KMS-11 (cell line): ENCODE data around the gene ANO10.

Source experiments
- H2AFZ ChIP-seq: fragments of 200-600 bp; sonication (generic); 2 replicates; pipeline ENCODE4 v1.6.1; 2016; ENCODE audit warnings: antibody characterized with exemption, mixed run types, low read depth
- H3K27ac ChIP-seq: fragments of 200-600 bp; sonication (generic); 2 replicates; pipeline ENCODE4 v1.6.1; 2016; ENCODE audit warnings: mild to moderate bottlenecking, mixed run types
- H3K27me3 ChIP-seq: fragments of 200-600 bp; sonication (generic); 2 replicates; pipeline ENCODE4 v1.6.1; 2017; ENCODE audit warnings: mild to moderate bottlenecking, low read depth, mixed run types, moderate library complexity; ENCODE audit not compliant: insufficient read depth
- H3K36me3 ChIP-seq: fragments of 200-600 bp; sonication (generic); 2 replicates; pipeline ENCODE4 v1.6.1; 2017; ENCODE audit warnings: mild to moderate bottlenecking, mixed run types; ENCODE audit not compliant: insufficient read depth
- H3K4me1 ChIP-seq: fragments of 200-600 bp; sonication (generic); 2 replicates; pipeline ENCODE4 v1.6.1; 2016; ENCODE audit warnings: mild to moderate bottlenecking, low read depth, mixed run types; ENCODE audit not compliant: poor library complexity, severe bottlenecking
- H3K4me2 ChIP-seq: fragments of 200-600 bp; sonication (generic); 2 replicates; pipeline ENCODE4 v1.7.0; 2016; ENCODE audit warnings: mild to moderate bottlenecking, mixed run types
- H3K4me3 ChIP-seq: fragments of 200-600 bp; sonication (generic); IDR thresholded peaks from 2 replicates; pipeline ENCODE4 v1.6.1; 2017; ENCODE audit warnings: low read depth, low read length, mixed read lengths; ENCODE audit not compliant: insufficient read depth
- H3K79me2 ChIP-seq: fragments of 200-600 bp; sonication (generic); 2 replicates; pipeline ENCODE4 v1.6.1; 2016; ENCODE audit warnings: low read depth, mixed run types; ENCODE audit not compliant: insufficient read depth
- H3K9ac ChIP-seq: fragments of 200-600 bp; sonication (generic); 2 replicates; pipeline ENCODE4 v1.6.1; 2016; ENCODE audit warnings: mild to moderate bottlenecking, mixed run types
- H4K20me1 ChIP-seq: fragments of 200-600 bp; sonication (generic); 2 replicates; pipeline ENCODE4 v1.6.1; 2016; ENCODE audit warnings: mild to moderate bottlenecking, mixed run types; ENCODE audit not compliant: insufficient read depth
- TF ChIP-seq, protein P1 (sequence below): fragments of 200-600 bp; sonication (generic); conservative IDR thresholded peaks from 2 replicates; pipeline ENCODE4 v1.6.1; 2017; ENCODE audit warnings: low read depth, mild to moderate bottlenecking, antibody characterized with exemption, low read length, moderate library complexity, mixed read lengths

ANO10 gene

DNA sequence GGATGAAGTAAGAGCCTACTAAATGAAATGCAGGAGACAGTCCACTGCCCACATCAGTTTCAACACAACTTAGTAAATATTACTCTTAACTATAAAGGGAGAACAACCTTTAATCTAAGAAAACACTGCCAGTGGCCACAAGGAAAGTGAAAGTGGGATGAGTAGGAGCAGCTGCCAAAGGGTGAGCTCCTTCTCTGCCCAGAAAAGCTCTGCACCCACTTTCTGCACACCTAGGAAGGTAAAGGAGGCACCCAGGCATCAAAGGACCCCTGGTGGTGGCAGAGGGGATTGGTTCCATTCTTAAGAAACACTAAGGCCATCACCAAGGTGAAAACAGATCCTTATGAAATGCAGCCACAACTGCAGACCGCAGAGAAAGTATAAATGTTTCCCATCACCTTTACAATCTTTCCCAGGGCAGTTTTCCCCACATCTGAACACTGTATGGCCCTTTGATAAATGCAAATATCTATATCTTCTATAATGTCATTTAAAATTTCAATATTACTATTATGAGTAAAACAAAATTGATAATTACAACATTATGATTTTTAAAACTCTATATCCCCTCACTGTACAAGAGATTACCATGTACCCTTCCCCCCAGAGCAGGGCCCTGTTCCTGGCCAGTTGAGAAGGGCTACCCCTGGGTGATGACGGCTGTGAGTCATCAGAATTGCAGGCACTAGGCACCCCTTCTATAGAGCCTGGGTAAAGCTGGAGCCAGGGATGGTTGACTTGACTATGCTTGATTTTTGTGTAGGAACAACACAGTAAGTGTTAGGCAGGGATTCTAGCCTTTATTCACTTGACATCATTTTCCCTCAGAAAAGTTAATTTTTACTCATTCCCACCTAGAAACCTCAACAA, 243.5 kb downstream of the ANO10 start:
- Histone ChIP-seq H3K4me2 (no peak overlapping the region), H3K4me3 (no peak overlapping the region), H3K79me2 (no peaks in the 10 kb centered on the region), H4K20me1 (no peaks in the 10 kb centered on the region), H3K27ac (no peak overlapping the region), H3K36me3 (no peaks in the 10 kb centered on the region), H3K4me1 (no peaks in the 10 kb centered on the region), H3K9ac (no peak overlapping the region), H3K27me3 (no peaks in the 10 kb centered on the region), H2AFZ (no peak overlapping the region)
- TF ChIP-seq, protein P1, sequence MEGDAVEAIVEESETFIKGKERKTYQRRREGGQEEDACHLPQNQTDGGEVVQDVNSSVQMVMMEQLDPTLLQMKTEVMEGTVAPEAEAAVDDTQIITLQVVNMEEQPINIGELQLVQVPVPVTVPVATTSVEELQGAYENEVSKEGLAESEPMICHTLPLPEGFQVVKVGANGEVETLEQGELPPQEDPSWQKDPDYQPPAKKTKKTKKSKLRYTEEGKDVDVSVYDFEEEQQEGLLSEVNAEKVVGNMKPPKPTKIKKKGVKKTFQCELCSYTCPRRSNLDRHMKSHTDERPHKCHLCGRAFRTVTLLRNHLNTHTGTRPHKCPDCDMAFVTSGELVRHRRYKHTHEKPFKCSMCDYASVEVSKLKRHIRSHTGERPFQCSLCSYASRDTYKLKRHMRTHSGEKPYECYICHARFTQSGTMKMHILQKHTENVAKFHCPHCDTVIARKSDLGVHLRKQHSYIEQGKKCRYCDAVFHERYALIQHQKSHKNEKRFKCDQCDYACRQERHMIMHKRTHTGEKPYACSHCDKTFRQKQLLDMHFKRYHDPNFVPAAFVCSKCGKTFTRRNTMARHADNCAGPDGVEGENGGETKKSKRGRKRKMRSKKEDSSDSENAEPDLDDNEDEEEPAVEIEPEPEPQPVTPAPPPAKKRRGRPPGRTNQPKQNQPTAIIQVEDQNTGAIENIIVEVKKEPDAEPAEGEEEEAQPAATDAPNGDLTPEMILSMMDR, result peak; percentile 61

DNA sequence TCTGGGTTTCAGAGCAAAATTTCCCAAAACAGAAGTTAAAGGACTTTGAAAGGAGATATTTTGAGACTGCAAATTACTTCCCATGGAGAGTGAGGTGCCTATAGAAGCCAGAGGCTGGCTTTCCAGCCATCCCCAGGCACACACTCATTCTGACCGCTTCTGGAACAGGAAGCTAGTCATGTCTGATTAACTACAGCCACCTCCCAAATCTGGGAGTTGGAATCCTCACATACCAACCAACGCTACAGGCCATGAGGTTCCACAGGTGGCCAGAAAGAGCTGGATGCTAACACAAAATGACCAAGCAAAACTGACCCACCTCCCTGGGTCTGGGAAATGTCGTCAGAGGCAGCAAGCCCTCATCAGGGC, 248.3 kb downstream of the ANO10 start:
- Histone ChIP-seq H3K4me1 (no peaks in the 10 kb centered on the region), H3K4me2 (no peak overlapping the region), H4K20me1 (no peaks in the 10 kb centered on the region), H3K4me3 (no peak overlapping the region), H3K27ac (no peak overlapping the region), H3K9ac (no peak overlapping the region), H3K27me3 (no peaks in the 10 kb centered on the region), H3K36me3 (no peaks in the 10 kb centered on the region), H3K79me2 (no peaks in the 10 kb centered on the region), H2AFZ (no peak overlapping the region)
- TF ChIP-seq, protein P1, result no peak

DNA sequence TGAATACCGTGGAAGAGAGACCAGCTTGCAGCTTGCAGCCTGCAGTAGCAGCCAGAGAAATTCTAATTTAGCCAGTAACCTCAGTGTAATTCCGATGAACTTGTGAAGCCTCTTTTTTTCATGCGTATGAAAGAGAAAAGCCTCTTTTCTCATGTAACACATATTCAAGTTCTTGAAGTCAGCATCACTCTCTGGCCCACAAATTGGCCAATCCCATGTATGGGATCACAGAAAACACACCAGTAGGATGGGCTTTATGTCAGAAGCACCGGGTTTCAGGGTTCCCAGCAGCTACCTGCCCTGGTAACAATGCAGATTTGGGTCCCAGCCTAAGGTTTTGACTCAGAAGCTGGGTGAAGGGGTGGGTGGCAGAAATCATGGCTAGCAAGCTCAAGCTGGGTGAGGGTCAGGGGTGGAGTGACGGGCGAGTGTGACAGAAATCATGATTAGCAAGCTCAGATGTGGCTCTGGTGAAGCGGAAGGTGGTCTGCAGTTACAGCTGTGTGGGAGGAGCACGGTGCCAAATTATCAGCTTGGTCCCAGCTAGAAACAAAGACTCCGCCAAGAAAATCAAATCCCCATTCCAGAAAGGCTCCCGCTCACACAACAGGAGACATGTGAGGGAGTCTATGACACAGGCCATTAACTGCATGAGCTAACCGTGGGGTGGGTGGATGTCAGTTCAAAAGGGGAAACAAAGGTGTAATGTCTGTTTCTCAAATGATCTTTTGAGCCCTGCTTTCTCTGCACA, 248.8 kb downstream of the ANO10 start:
- no peaks in the 10 kb centered on the region for H3K27me3 ChIP-seq
- H3K36me3 ChIP-seq, result no peaks in the 10 kb centered on the region
- H3K9ac ChIP-seq, result no peak overlapping the region
- no peak overlapping the region for H3K4me3 ChIP-seq
- H2AFZ ChIP-seq, result no peak overlapping the region
- no peaks in the 10 kb centered on the region for H3K79me2 ChIP-seq
- TF ChIP-seq, protein P1, result no peak
- H4K20me1 ChIP-seq, result no peaks in the 10 kb centered on the region
- no peaks in the 10 kb centered on the region for H3K4me1 ChIP-seq
- H3K27ac ChIP-seq, result no peak overlapping the region
- no peak overlapping the region for H3K4me2 ChIP-seq

DNA sequence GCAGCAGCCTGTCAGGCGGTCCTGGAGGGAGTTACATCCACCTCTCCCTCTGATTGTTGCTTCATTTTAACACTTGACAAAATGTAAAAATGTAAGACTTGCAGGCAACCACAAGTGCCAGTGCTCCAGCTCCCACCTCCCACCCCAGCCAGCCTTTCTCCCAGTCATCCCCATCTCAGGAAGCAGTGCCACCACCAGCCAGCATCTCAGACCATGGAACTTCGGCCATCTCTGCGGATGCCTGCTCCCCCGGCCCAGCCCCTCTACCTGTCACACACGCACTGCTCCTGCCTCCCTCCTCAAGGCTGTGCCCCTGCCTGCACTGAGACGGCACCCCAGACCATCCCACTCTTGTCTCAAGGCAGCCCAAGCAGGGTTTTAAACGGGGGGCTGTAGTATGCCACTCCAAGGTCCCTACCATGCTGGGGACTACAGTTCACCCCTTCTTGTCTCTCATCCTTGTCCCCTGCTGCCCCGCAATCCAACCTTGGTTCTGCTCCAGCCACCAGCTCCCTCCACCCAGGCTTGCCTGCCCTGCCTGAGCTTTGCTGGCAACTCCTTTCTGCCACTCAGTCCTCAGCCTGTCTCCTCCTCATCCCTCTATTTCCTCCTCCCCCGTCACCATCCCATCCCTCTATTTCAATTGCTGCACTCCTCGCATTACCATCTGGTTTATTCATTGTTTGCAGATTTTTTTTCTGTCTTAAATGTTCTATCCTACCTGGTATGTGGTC, 249.6 kb downstream of the ANO10 start:
- Histone ChIP-seq H3K4me3 (no peak overlapping the region), H2AFZ (no peak overlapping the region), H3K27me3 (no peaks in the 10 kb centered on the region), H3K36me3 (no peaks in the 10 kb centered on the region), H3K27ac (no peak overlapping the region), H3K4me1 (no peaks in the 10 kb centered on the region), H3K9ac (no peak overlapping the region), H4K20me1 (no peaks in the 10 kb centered on the region), H3K4me2 (no peak overlapping the region), H3K79me2 (no peaks in the 10 kb centered on the region)
- TF ChIP-seq, protein P1, result no peak
